Skeletal muscle satellite cell (primary cell): ENCODE data around the gene OR2T34.
"Not testable (repeated sequence)": the region's sequence is repeated elsewhere in the genome, so short reads cannot be mapped to it uniquely, and the experiment has no call there.

Experiments used
- H3K27me3 ChIP-seq: 2 replicates; pipeline ENCODE4 v1.7.0; 2013; ENCODE audit warnings: low read length; ENCODE audit not compliant: control insufficient read depth, insufficient read depth
- H3K36me3 ChIP-seq: 2 replicates; pipeline ENCODE4 v1.7.0; 2013; ENCODE audit warnings: mild to moderate bottlenecking, control low read depth, low read length; ENCODE audit not compliant: insufficient read depth
- H3K4me1 ChIP-seq: 2 replicates; pipeline ENCODE4 v1.7.0; 2013; ENCODE audit warnings: low read length; ENCODE audit not compliant: control insufficient read depth, insufficient read depth
- H3K4me2 ChIP-seq: 2 replicates; pipeline ENCODE4 v1.7.0; 2013; ENCODE audit warnings: mild to moderate bottlenecking, low read length
- H3K4me3 ChIP-seq: 2 replicates; pipeline ENCODE4 v1.7.0; 2013; ENCODE audit warnings: low read length
- H3K9ac ChIP-seq: 2 replicates; pipeline ENCODE4 v1.7.0; 2013; ENCODE audit warnings: mild to moderate bottlenecking, low read depth, low read length, moderate library complexity
- H3K9me3 ChIP-seq: replicated peaks from 2 replicates; pipeline ENCODE4 v1.7.0; 2013; ENCODE audit warnings: mild to moderate bottlenecking, control low read depth, low read length

The OR2T34 gene

GRCh38 chr1:248592655-248593054 lies 18.1 kb upstream of the OR2T34 start:
- H3K9ac ChIP-seq = no peak overlapping the region
- H3K9me3 ChIP-seq = no peaks in the 10 kb centered on the region

GRCh38 chr1:248590055-248590454 lies 15.5 kb upstream of the OR2T34 start:
- Histone ChIP-seq H3K27me3 (no peaks in the 10 kb centered on the region), H3K9ac (no peak overlapping the region), H3K4me2 (no peak overlapping the region), H3K4me1 (no peaks in the 10 kb centered on the region), H3K9me3 (no peaks in the 10 kb centered on the region), H3K36me3 (no peaks in the 10 kb centered on the region), H3K4me3 (no peak overlapping the region)

More at GRCh38 chr1:248592655-248593054, 18.1 kb upstream of the OR2T34 start:
- Histone ChIP-seq H3K27me3 (no peaks in the 10 kb centered on the region), H3K4me3 (no peak overlapping the region), H3K4me1 (no peaks in the 10 kb centered on the region), H3K36me3 (no peaks in the 10 kb centered on the region), H3K4me2 (no peak overlapping the region)

- H3K27me3 ChIP-seq = no peaks in the 10 kb centered on the region
- no peak overlapping the region for H3K4me3 ChIP-seq
- no peak overlapping the region for H3K9ac ChIP-seq
- H3K36me3 ChIP-seq = no peaks in the 10 kb centered on the region
- H3K4me2 ChIP-seq = no peak overlapping the region
- no peaks in the 10 kb centered on the region for H3K4me1 ChIP-seq
- no peaks in the 10 kb centered on the region for H3K9me3 ChIP-seq
Observed at GRCh38 chr1:248589334-248589733, 14.8 kb upstream of the OR2T34 start.

GRCh38 chr1:248585266-248585665 lies 10.7 kb upstream of the OR2T34 start:
- no peak overlapping the region for H3K4me3 ChIP-seq
- no peaks in the 10 kb centered on the region for H3K36me3 ChIP-seq
- no peaks in the 10 kb centered on the region for H3K9me3 ChIP-seq
- no peaks in the 10 kb centered on the region for H3K4me1 ChIP-seq
- H3K4me2 ChIP-seq = no peak overlapping the region
- no peaks in the 10 kb centered on the region for H3K27me3 ChIP-seq
- no peak overlapping the region for H3K9ac ChIP-seq

- Histone ChIP-seq H3K36me3 (no peaks in the 10 kb centered on the region), H3K9me3 (no peaks in the 10 kb centered on the region), H3K9ac (no peak overlapping the region), H3K4me2 (no peak overlapping the region), H3K27me3 (no peaks in the 10 kb centered on the region), H3K4me3 (no peak overlapping the region), H3K4me1 (no peaks in the 10 kb centered on the region)
Observed at GRCh38 chr1:248576260-248576980, 1.9 kb upstream of the OR2T34 start.

GRCh38 chr1:248573856-248574255 lies 701 bp downstream of the OR2T34 start:
- H3K36me3 ChIP-seq, H3K4me1 ChIP-seq, H3K27me3 ChIP-seq, H3K4me3 ChIP-seq, H3K9ac ChIP-seq, H3K9me3 ChIP-seq, H3K4me2 ChIP-seq: not testable (repeated sequence)

GRCh38 chr1:248572049-248572448 lies 2.5 kb downstream of the OR2T34 start:
- not testable (repeated sequence) for H3K9ac ChIP-seq, H3K4me3 ChIP-seq, H3K4me1 ChIP-seq, H3K36me3 ChIP-seq, H3K27me3 ChIP-seq, H3K9me3 ChIP-seq, H3K4me2 ChIP-seq

- not testable (repeated sequence) for H3K9ac ChIP-seq, H3K9me3 ChIP-seq, H3K4me1 ChIP-seq, H3K36me3 ChIP-seq, H3K27me3 ChIP-seq, H3K4me2 ChIP-seq, H3K4me3 ChIP-seq
Observed at GRCh38 chr1:248570811-248571210, 3.7 kb downstream of the OR2T34 start.

- H3K4me3 ChIP-seq, H3K4me2 ChIP-seq, H3K27me3 ChIP-seq, H3K9ac ChIP-seq, H3K36me3 ChIP-seq, H3K9me3 ChIP-seq, H3K4me1 ChIP-seq: not testable (repeated sequence)
Observed at GRCh38 chr1:248569049-248569448, 5.5 kb downstream of the OR2T34 start.

- not testable (repeated sequence) for H3K4me1 ChIP-seq, H3K4me3 ChIP-seq, H3K9ac ChIP-seq, H3K9me3 ChIP-seq, H3K27me3 ChIP-seq, H3K4me2 ChIP-seq, H3K36me3 ChIP-seq
Observed at GRCh38 chr1:248565530-248566373, 8.8 kb downstream of the OR2T34 start.

GRCh38 chr1:248562672-248563071 lies 11.9 kb downstream of the OR2T34 start, which contains the start of gene OR2T29:
OR2T29 (minus strand) TSS chr1:248562772; CDS start chr1:248559491, 3,281 bp downstream.
- not testable (repeated sequence) for H3K36me3 ChIP-seq, H3K4me3 ChIP-seq, H3K9ac ChIP-seq, H3K4me2 ChIP-seq, H3K9me3 ChIP-seq, H3K4me1 ChIP-seq, H3K27me3 ChIP-seq

- H3K27me3 ChIP-seq, H3K4me3 ChIP-seq, H3K4me1 ChIP-seq, H3K9ac ChIP-seq, H3K36me3 ChIP-seq, H3K9me3 ChIP-seq, H3K4me2 ChIP-seq: not testable (repeated sequence)
Observed at GRCh38 chr1:248551027-248551426, 23.5 kb downstream of the OR2T34 start.
